ENCODE data around the gene F8. TPM values are rescaled to one million over a fixed set of nuclear protein-coding genes. Genes with fewer than 3 reads are reported as not detected.
A peak's percentile ranks its signal among the peaks of the same experiment; 100 is the strongest.
"Not testable (repeated sequence)": the region's sequence is repeated elsewhere in the genome, so short reads cannot be mapped to it uniquely, and the experiment has no call there.

Gene F8
- total RNA-seq, 1 experiment from 2014 or later, result 1.9 TPM

- DNase-seq (ENCODE audit: low read depth), result not testable (repeated sequence)
Measured at GRCh38 chrX:154816326-154816898, 206.1 kb downstream of the F8 start.

GRCh38 chrX:154815274-154815818 lies 207.2 kb downstream of the F8 start:
- DNase-seq (ENCODE audit: low read depth), result no peak

GRCh38 chrX:154813801-154814200 lies 208.7 kb downstream of the F8 start:
- DNase-seq (ENCODE audit: low read depth), result no peak

GRCh38 chrX:154812341-154813101 lies 210.0 kb downstream of the F8 start:
- DNase-seq (ENCODE audit: low read depth), result no peak

GRCh38 chrX:154809939-154810665 lies 212.4 kb downstream of the F8 start:
- DNase-seq (ENCODE audit: low read depth), result no peak

GRCh38 chrX:154806837-154807501 lies 215.6 kb downstream of the F8 start:
- no peak for DNase-seq (ENCODE audit: low read depth)

DNA sequence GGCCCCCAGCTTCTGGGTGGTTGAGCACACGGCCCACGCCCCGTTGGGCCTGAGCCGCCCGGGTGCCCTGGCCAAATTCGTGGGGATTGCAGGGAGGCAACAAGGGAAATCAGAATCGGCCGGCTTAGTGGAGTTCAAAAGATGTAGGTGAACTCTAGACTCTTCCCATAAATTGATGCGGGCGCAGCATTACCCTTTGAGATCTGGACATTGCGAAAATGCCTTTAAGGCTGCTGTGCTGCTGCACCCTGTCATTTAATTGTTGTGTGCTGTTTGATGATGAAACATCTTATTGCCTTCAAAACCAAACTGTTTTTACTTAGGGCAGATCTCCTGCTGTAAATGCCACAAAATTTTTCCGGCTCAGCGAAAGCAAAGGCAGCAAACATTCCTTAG lies 216.8 kb downstream of the F8 start:
- no peak for DNase-seq (ENCODE audit: low read depth)

GRCh38 chrX:154804957-154805695 lies 217.4 kb downstream of the F8 start, which contains the start of gene MPP1:
Gene MPP1, minus strand, starts transcription at chrX:154805485. Its CDS starts 112 bp downstream, at chrX:154805373.
- DNase-seq (ENCODE audit: low read depth), result peak; percentile 62

DNA sequence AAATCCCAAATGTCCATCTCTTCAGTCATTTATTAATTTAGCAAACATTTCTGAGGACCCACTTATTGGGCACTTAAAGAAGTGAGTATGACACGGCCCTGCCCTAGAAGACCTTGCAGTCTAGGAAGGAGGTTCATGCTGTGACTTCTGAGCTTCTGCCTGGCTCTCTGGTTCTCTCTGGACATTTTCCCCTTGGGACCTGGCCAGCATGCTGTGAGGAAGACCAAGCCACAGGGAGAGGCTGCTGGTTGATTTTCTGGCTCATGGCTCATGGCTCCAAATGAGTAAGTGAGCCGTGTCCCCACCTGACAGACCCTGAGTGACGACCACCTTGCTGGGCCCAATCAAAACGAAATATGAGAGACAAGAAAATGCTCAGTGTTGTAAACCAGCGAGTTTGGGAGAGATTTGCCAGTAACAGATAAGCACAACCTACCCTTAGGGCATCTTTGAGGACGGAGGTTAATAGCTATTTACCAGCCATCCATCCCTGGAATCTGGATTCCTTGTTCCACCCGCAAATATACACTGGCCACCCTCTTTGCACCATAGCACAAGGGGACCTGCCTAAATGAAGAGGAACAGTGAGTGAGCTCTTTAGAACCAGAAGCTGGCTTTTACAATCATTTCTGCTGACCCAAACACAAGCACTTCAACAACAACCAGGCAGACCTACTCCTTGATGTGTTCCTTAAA lies 218.1 kb downstream of the F8 start:
- DNase-seq (ENCODE audit: low read depth), result no peak

- DNase-seq (ENCODE audit: low read depth), result no peak
Measured at GRCh38 chrX:154802947-154803346, 219.6 kb downstream of the F8 start.

GRCh38 chrX:154800478-154801210 lies 221.9 kb downstream of the F8 start:
- DNase-seq (ENCODE audit: low read depth), result no peak

DNA sequence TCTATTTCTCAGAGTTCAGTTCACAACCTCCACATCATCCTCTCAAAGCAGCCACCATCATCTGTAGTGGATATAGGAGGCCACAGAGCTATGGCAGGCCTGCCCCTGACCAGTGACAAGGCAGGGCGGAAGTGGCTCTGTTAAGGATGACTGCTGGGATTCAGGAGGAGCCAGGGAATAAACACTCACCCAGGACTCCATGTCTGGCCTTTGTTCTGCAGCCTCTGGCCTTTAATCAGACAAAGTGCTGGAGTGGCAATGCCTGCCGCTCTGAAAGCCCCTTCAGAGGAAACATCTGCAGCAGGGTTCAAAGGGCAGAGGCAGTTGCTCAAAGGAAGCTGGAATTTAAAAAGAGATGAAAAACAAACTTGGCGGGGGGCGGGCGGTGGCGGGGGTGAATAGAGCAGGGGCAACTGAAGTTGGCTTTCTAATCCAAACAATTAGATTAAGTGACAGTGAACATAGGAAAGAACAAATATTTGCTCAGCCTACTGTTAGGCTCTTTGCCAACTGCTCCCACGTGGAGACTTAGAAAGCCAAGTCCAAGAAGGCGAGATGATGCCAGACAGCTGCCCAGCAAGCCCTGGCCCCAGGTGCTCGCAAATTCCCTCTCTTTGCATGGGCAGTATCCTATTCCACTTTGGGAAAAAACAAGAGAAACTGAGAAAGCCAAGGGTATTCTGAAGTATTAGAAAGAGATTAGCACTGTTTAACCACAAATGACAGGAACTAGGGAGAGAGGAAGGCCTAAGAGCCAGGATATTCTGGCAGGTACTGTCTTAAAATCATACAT lies 222.8 kb downstream of the F8 start:
- no peak for DNase-seq (ENCODE audit: low read depth)

GRCh38 chrX:154797006-154797405 lies 225.5 kb downstream of the F8 start:
- DNase-seq (ENCODE audit: low read depth), result no peak

DNA sequence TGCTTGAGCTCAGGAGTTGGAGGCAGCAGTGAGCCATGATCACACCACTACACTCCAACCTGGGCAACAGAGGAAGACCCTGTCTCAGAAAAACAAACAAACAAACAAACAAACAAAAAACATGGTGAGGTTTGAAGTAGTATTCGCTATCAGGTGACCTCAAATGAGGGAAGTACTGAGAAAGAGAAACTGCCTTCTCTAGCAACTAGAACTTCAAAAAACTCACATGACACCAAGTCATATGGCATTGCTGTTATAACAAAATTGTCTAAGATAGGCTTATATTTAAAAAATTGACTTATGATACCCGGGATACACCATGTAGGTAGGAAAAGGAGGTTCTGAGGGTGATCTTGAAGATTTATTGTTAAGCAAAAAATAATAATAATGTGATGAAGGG lies 227.5 kb downstream of the F8 start:
- DNase-seq (ENCODE audit: low read depth), result no peak

DNA sequence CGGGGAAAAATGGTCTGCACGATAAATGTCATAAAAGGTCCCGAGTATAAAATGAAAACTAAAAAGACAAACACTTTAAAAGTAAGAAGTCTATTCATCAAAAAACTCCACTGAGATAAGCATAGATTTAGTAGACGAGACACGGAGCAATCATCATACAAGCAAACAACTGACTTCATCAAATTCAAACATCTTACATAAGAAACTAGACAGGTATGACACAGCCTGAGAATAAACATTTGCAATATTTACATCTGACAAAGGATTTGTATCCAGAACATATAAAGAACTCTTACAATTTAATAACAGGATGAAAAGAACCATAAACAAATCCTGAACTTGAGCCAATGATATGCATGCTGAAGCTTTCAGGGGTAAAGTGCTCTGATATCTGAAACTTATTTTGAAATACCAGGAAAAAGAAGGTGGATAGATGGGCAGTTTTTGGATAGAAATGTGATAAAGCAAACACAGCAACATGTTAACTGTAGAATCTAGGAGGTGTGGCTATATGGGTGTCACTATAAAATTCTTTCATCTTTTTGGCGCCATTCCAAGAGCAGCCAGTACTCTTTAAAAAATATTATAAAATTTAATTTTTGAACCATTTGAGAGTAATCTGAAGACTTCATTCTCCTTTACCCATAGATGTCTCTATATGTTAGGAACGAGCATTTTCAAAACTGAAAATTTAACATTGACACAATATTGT lies 229.3 kb downstream of the F8 start:
- DNase-seq (ENCODE audit: low read depth), result no peak

DNA sequence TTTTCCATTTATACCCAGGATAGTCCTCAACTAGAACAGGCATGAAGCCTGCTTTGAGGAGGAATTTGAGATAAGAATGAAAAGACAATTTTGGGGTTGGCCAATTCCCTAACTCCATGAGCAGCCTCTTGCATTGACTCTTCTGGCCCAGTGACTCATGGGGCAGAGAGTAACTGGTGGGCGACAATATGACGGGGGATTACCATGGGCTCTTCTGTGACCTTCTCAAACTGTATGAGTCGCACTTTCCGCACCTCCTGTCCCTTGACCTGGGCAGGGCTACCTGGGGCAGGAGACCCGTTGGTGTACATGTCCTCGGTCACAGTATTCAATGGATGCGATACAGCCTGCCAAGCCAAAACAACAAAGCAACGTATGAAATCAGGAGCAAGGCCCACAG lies 230.6 kb downstream of the F8 start:
- DNase-seq (ENCODE audit: low read depth), result no peak

GRCh38 chrX:154791467-154791866 lies 231.1 kb downstream of the F8 start:
- DNase-seq (ENCODE audit: low read depth), result no peak
